Esophagus muscularis mucosa (tissue), 4 donors: Measurements from ENCODE around the gene NUP50. TPM values are rescaled to one million over a fixed set of nuclear protein-coding genes. Genes with fewer than 3 reads are reported as not detected.

Source experiments
- DNase-seq: peaks from one replicate; pipeline ENCODE4 v3.0.0-alpha.2; 2017; ENCODE audit errors: extremely low spot score
- H3K27ac ChIP-seq, 4 donors: fragments of 200-600 bp; sonication (generic); replicated peaks in 1 of 4; 1 replicate in 3 of 4; 2 replicates in 1 of 4; pipeline ENCODE4 v1.5.1; 2016 to 2019; ENCODE audit warnings: mild to moderate bottlenecking in 1 of 4
- H3K27me3 ChIP-seq, 4 donors: fragments of 200-600 bp; sonication (generic); one replicate each; pipeline versions ENCODE4 v1.5.1 to v1.6.0; 2016 to 2019
- H3K36me3 ChIP-seq, 4 donors: fragments of 200-600 bp; sonication (generic); one replicate each; pipeline ENCODE4 v1.5.1; 2016 to 2019
- H3K4me1 ChIP-seq, 4 donors: fragments of 200-600 bp; sonication (generic); one replicate each; pipeline ENCODE4 v1.5.1; 2016 to 2019
- H3K4me3 ChIP-seq, 4 donors: fragments of 200-600 bp; sonication (generic); 1 replicate in 2 of 4; 2 replicates in 2 of 4; pipeline ENCODE4 v1.5.1; 2016 to 2019; ENCODE audit warnings: mild to moderate bottlenecking in 4 of 4, moderate library complexity in 1 of 4
- H3K9me3 ChIP-seq, 4 donors: fragments of 200-600 bp; sonication (generic); 1 replicate in 3 of 4; 2 replicates in 1 of 4; pipeline ENCODE4 v1.5.1; 2016 to 2019
- EP300 ChIP-seq: sonication (generic); formaldehyde crosslinking; IDR thresholded peaks from one replicate; pipeline ENCODE4 v1.6.1; 2017; ENCODE audit warnings: antibody characterized with exemption
- POLR2A ChIP-seq: fragments of 450-650 bp; IDR thresholded peaks from one replicate; pipeline ENCODE4 v1.6.1; 2017; ENCODE audit warnings: antibody characterized with exemption, moderate library complexity, mild to moderate bottlenecking, low read depth
- POLR2AphosphoS5 ChIP-seq, 2 donors: sonication (generic); formaldehyde crosslinking; IDR thresholded peaks; one replicate each; pipeline ENCODE4 v1.6.1; 2017; ENCODE audit warnings: antibody characterized with exemption in 2 of 2
- WGBS: methylation state at CpG from one replicate; pipeline ENCODE4 v1.1.5; 2018; 5-methylcytosine and 5-hydroxymethylcytosine counted together
- intact Hi-C: fragments of 100-400 bp; cut with DNase I; formaldehyde crosslinking; loops from one replicate; pipeline ENCODE4 v1.15.1; 2023
- total RNA-seq, 4 donors: library from RNA; depleted of rRNA; stranded (reverse); fragments of >200 nt; gene quantifications; one replicate each; pipeline versions ENCODE4 v1.1.0 to v1.2.1, GENCODE V29; 2016
- TF ChIP-seq, protein P1 (sequence below), 3 experiments: fragments of 200-600 bp in 2 of 3; fragments of 450-650 bp in 1 of 3; sonication (generic) in 2 of 3; IDR thresholded peaks; one replicate each; pipeline ENCODE4 v1.5.1; 2017 to 2019; ENCODE audit warnings: antibody characterized with exemption in 3 of 3, mild to moderate bottlenecking in 2 of 3, moderate library complexity in 1 of 3

The NUP50 gene, protein sequence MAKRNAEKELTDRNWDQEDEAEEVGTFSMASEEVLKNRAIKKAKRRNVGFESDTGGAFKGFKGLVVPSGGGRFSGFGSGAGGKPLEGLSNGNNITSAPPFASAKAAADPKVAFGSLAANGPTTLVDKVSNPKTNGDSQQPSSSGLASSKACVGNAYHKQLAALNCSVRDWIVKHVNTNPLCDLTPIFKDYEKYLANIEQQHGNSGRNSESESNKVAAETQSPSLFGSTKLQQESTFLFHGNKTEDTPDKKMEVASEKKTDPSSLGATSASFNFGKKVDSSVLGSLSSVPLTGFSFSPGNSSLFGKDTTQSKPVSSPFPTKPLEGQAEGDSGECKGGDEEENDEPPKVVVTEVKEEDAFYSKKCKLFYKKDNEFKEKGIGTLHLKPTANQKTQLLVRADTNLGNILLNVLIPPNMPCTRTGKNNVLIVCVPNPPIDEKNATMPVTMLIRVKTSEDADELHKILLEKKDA
- 10 to 100 TPM; 22.7 to 40.3 (median 30.0) TPM for total RNA-seq

- Histone ChIP-seq H3K27me3 (no peaks in the 10 kb centered on the region), H3K4me1 (peaks cover 25 to 59% (median 49%) of the 10 kb centered on the region in 4 donors), H3K36me3 (peaks cover 6 to 21% (median 10%) of the 10 kb centered on the region in 4 donors), H3K4me3 (peak within 1 kb of the TSS; percentile 77 to 98 (median 89)), H3K27ac (peak within 1 kb of the TSS; percentile 84 to 92 (median 88)), H3K9me3 (no peaks in the 10 kb centered on the region)
- TF ChIP-seq POLR2AphosphoS5 (IDR thresholded peaks at IDR 0.05), result peak; percentile 92 to 96
- TF ChIP-seq EP300, result no peak
- TF ChIP-seq, protein P1, sequence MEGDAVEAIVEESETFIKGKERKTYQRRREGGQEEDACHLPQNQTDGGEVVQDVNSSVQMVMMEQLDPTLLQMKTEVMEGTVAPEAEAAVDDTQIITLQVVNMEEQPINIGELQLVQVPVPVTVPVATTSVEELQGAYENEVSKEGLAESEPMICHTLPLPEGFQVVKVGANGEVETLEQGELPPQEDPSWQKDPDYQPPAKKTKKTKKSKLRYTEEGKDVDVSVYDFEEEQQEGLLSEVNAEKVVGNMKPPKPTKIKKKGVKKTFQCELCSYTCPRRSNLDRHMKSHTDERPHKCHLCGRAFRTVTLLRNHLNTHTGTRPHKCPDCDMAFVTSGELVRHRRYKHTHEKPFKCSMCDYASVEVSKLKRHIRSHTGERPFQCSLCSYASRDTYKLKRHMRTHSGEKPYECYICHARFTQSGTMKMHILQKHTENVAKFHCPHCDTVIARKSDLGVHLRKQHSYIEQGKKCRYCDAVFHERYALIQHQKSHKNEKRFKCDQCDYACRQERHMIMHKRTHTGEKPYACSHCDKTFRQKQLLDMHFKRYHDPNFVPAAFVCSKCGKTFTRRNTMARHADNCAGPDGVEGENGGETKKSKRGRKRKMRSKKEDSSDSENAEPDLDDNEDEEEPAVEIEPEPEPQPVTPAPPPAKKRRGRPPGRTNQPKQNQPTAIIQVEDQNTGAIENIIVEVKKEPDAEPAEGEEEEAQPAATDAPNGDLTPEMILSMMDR (IDR thresholded peaks at IDR 0.05), result peak in 1 of 3 experiments; percentile 8
- TF ChIP-seq POLR2A, result peak; percentile 47
- 2% methylated on average over 30 of the region's 100 CpGs for WGBS
- intact Hi-C loops, result loop anchor here (5.0 to 10.0 kb wide), 2 partner anchors 51 to 156 kb away; no protein-coding TSS in a partner anchor
- DNase-seq, result peak; percentile 98
Observed at GRCh38 chr22:45163451-45164269, at the start of gene NUP50. NUP50 (plus strand) TSS chr22:45163925; CDS start chr22:45168178, 4,253 bp downstream.

DNA sequence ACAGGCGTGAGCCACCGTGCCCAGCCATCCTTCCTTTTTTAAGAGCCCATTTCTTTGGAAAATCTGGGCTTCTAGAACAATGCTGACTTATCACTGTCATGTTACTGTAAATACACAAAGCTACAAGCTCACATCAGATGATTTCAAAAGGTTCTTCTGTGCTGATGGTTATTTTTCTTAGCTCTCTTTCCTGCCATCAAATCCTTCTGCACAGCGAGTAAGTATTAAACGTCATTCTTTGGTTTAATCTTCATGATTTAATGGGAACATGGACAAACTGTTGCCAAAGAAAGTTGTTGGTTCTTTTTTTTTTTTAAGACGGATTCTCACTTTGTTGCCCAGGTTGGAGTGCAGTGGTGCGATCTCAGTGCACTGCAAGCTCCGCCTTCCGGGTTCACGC is 43.3 kb upstream of the NUP50 start:
- peaks cover 0 to 45% (median 0%) of the 10 kb centered on the region in 4 donors for H3K27me3 ChIP-seq
- peaks cover 0 to 4% (median 2%) of the 10 kb centered on the region in 4 donors for H3K9me3 ChIP-seq
- H3K36me3 ChIP-seq, result no peaks in the 10 kb centered on the region
- H3K4me3 ChIP-seq, result no peak overlapping the region
- H3K4me1 ChIP-seq, result peaks cover 0 to 6% (median 4%) of the 10 kb centered on the region in 4 donors
- DNase-seq, result no peak
- no peak overlapping the region for H3K27ac ChIP-seq
- intact Hi-C loops, result no loop called here
- WGBS, result 81% methylated on average over 9 of the region's 9 CpGs
- TF ChIP-seq EP300, result no peak
- TF ChIP-seq, protein P1 (IDR thresholded peaks at IDR 0.05), result no peak
- TF ChIP-seq POLR2AphosphoS5 (IDR thresholded peaks at IDR 0.05), result no peak
- no peak for TF ChIP-seq POLR2A

DNA sequence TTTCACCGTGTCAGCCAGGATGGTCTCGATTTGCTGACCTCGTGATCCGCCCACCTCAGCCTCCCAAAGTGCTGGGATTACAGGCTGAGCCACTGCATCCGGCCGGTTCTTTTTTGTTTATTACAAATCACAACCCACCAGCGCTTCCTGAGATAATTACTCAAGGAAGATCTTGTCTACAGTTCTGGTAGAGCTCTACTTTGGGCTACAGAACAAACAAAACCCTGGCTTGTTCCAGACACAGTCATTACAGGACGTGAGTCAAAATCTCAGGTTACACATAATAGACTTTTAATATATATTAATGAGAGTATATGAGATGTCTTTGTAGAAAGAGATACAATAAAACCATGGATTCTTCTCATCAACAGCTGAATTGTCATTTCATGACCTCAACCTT is 42.8 kb upstream of the NUP50 start:
- Histone ChIP-seq H3K36me3 (no peaks in the 10 kb centered on the region), H3K27ac (no peak overlapping the region), H3K27me3 (peaks cover 0 to 40% (median 0%) of the 10 kb centered on the region in 4 donors), H3K4me1 (peaks cover 0 to 9% (median 4%) of the 10 kb centered on the region in 4 donors), H3K9me3 (peaks cover 0 to 4% (median 2%) of the 10 kb centered on the region in 4 donors), H3K4me3 (no peak overlapping the region)
- WGBS, result 78% methylated on average over 8 of the region's 8 CpGs
- no peak for TF ChIP-seq POLR2AphosphoS5 (IDR thresholded peaks at IDR 0.05)
- no peak for TF ChIP-seq POLR2A
- TF ChIP-seq, protein P1 (IDR thresholded peaks at IDR 0.05), result no peak
- intact Hi-C loops, result no loop called here
- no peak for DNase-seq

GRCh38 chr22:45124176-45124847 is 39.4 kb upstream of the NUP50 start:
- Histone ChIP-seq H3K27ac (no peak overlapping the region), H3K4me3 (no peak overlapping the region), H3K9me3 (peaks cover 0 to 1% (median under 1%) of the 10 kb centered on the region in 4 donors), H3K4me1 (peaks cover 0 to 9% (median 4%) of the 10 kb centered on the region in 4 donors), H3K36me3 (no peaks in the 10 kb centered on the region), H3K27me3 (peaks cover 0 to 61% (median 0%) of the 10 kb centered on the region in 4 donors)
- TF ChIP-seq, protein P1 (IDR thresholded peaks at IDR 0.05), result no peak
- TF ChIP-seq POLR2AphosphoS5 (IDR thresholded peaks at IDR 0.05), result no peak
- no peak for TF ChIP-seq EP300
- TF ChIP-seq POLR2A, result no peak
- no peak for DNase-seq
- intact Hi-C loops, result no loop called here
- WGBS, result 55% methylated on average over 10 of the region's 10 CpGs
